Measurements from ENCODE around the gene PCDH9.

DNA sequence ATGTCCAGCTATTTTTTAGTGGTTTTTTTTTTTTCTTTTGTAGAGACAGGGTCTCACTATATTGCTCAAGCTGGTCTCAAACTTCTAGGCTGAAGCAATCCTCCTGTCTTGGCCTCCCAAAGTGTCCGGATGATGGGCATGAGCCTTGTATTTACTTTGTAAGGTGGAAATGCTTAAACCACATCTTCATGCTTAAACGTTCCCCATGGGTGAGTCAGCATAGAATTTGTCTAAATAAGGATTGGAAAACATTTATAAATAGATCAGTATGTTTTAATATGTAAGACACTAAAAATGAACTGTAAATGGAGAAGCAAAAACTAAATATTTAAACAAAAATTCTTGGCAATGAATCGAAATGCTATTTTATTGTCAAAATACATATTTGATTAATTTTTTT is 698.0 kb downstream of the PCDH9 start:
- TF ChIP-seq, protein P1, sequence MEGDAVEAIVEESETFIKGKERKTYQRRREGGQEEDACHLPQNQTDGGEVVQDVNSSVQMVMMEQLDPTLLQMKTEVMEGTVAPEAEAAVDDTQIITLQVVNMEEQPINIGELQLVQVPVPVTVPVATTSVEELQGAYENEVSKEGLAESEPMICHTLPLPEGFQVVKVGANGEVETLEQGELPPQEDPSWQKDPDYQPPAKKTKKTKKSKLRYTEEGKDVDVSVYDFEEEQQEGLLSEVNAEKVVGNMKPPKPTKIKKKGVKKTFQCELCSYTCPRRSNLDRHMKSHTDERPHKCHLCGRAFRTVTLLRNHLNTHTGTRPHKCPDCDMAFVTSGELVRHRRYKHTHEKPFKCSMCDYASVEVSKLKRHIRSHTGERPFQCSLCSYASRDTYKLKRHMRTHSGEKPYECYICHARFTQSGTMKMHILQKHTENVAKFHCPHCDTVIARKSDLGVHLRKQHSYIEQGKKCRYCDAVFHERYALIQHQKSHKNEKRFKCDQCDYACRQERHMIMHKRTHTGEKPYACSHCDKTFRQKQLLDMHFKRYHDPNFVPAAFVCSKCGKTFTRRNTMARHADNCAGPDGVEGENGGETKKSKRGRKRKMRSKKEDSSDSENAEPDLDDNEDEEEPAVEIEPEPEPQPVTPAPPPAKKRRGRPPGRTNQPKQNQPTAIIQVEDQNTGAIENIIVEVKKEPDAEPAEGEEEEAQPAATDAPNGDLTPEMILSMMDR (CRISPR knock-in tag; IDR thresholded peaks at IDR 0.05) = no peak
- TF ChIP-seq ZNF891 (CRISPR knock-in tag; IDR thresholded peaks at IDR 0.05) (no peak), JUND (CRISPR knock-in tag; IDR thresholded peaks at IDR 0.05) (no peak), HDAC6 (IDR thresholded peaks at IDR 0.05; ENCODE audit: low read depth, low read length) (no peak), POLR2A (IDR thresholded peaks at IDR 0.05; ENCODE audit: insufficient read depth in 1 of 2, low read depth in 2 of 2, low read length in 2 of 2) (no peak)
